ENCODE measurements around the gene CDK14.

The CDK14 gene

DNA sequence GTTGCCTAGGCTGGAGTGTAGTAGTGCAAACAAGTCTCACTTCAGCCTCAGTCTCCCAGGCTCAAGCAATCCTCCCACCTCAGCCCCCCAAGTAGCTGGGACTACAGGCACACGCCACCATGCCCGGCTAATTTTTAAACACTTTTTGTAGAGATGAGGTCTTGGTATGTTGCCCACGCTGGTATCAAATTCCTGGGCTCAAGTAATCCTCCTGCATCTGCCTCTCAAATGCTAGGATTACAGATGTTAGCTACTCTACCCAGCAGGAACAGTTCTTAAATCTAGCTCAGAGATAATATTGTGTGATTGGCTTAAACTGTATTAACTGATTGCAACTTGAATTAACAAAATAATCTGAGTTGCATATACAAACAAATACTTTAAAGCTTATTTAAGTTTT lies 82.9 kb downstream of the CDK14 start:
- DNase-seq (ENCODE audit: low read depth in 2 of 2) = no peak

DNA sequence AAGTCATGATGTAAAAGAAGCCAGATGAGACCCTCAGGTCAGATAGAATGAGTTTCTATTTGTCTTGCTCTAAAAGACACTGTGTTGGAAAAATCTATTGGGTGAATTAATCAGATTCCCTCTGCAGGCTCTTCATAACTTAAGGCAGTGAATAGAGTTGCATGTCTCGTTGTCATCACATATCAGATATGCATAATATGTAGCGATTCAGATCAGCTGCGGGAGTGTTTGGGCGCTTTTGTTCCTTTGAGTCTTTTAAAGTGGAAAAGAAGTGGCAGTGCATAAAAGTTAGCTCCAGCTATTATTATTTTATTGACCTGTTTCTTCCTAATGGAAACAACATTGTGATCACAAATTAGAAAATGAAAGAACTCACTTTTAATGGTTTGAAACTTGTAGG lies 84.4 kb downstream of the CDK14 start:
- no peak for DNase-seq (ENCODE audit: low read depth in 2 of 2)

DNA sequence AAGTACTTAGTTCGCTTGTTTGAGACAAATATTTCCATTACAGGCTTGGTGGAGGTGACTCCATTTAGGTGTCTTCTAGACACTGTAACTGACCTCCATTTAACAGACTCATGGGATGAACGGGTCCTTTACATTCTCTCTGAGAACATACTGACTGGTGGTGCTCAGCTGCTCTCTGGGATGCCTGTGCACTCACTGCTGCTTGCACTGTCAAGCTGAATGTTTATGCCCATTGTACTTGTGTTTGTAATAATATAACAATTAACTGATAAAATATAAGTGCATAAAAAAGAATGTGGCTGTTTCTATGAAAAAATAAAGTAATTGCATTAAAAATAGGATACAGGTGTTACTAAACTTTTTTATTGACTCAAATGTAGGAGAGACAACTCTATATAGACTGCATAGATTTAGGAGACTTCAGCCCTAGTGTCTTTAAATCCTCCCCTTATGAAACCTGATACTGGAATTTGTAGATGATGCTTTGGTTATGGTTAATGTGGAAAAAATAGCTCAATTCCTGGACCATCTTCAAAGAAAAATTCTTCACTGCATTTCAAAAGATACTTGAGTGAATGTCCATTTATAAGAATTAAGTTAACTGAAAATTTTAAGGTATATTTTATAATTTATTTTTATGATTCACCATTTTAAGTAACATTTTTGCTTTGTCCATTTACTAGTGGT lies 85.4 kb downstream of the CDK14 start:
- no peak for DNase-seq (ENCODE audit: low read depth in 2 of 2)

DNA sequence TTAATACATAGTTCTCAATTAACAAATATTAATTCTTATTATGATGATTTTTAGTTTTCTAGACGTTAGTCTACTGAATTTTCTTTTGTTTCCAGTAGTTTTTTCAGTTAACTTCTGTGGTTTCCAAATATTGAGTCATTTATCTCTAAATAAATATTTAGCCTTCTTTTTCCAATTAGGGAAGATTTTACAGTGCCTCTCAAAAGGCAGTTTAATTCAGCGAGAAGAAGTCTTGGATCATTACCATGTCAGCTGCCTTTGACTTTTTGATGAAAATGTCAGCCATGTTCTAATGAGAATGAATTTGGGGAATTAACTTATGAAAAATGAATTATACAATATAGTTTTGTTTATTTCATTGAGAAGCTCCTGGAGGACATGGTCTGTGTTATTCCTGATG lies 90.0 kb downstream of the CDK14 start:
- DNase-seq (ENCODE audit: low read depth in 2 of 2) = no peak

DNA sequence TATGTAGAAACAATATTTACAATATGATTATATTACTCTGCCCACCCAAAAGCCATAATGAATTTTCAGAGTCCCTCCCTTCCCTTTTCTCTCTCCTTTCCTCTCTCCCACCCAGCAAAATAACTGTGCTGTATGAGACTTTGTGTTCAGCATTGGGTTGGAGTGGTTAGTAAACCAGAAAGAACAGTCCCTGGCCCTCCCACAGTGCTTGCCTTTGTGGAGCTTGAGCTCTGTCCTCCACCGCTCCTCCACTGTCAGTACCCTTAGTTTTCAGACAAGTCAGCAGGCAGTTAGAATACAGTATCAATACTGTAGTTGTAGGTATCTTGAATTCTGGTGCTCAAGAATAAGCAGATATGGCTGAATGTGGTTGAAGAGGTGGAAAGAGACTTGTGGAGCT lies 92.7 kb downstream of the CDK14 start:
- DNase-seq (ENCODE audit: low read depth in 2 of 2) = no peak

DNA sequence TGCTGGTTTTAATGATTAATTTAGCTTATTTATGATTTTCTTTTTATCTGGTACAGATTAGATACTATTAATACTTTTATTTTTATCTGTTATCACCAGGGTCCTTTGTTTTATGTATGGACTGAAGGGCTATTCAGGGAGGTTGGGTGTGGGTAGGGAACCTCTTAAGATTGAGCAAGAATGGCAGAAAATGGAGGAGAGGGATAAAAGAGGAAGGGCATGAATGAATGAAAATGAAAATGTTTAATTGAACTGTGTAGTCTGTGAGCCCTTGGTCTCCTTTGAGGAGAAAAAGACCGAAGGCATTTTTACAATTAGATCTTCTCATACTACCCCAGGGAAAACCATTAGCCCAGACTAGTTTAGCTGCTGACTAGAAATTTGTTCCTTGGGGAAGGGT lies 93.1 kb downstream of the CDK14 start:
- DNase-seq (ENCODE audit: low read depth in 2 of 2) = no peak

DNA sequence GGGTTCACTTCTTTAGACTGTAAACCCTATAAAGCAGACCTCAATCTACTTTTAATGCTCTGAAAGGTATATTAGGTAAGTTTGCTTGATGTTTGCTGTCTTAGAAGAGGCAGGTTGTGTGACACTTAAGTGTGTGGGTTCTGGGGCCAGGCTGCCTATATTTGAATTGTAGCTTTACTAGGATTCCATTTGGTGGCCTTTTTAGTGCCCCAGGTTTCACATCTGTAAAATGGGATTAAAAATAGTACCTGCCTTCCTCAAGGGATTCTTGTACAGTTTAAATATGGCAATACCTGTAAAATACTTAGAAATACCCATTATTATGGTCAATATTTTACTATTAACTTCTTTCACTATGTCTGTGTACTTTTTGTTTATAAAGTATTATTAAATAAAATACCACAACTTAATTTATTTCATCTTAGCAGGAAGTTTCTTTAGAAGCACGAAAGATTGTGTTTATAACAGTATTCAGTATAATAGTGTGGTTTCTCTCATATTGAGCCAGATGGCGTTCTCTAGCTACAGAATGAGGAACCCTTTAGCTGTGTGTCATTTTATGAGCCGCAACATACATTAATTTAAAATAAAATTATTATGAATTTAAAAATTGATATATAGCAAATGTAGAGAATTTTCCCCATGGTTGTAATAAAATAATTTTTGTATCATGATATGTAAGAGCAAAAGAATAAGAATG lies 94.2 kb downstream of the CDK14 start:
- no peak for DNase-seq (ENCODE audit: low read depth in 2 of 2)

DNA sequence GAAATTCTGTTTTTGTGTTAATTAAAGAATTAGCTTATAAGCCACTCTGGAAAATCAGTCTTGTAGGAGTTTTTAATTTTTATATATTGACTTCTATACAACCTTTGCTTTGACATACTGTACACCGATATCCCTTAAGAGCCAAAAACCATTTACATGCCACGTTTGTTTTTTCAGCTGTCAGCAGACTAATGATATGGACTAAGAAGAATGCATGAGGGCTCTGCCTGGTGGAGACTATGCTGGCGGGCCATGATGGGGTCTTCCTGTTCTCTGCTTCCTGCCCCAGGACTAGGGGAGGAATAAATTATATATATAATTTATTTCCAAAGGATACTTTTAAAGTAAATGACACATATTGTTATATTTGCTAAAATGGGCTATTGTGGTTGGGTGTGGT lies 96.3 kb downstream of the CDK14 start:
- DNase-seq (ENCODE audit: low read depth in 2 of 2) = no peak

DNA sequence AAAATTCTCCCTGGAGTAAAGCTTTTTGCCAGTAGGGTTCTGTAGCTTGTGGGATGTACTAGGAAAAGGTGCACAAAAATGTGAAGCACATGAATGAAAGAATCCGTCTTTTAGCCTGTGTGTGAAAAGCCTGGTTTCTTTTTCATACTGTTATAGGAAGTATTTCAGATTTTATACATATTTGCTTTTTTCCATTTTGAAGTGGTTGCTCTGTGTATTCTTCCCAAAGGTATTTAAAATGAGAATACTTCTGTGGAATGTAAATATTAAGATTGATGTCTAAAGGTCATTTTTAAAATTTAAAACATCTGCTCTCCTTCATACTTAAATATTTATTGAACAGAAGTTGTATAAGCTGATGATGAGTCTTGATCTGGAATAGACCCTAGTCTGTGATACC lies 96.8 kb downstream of the CDK14 start:
- DNase-seq (ENCODE audit: low read depth in 2 of 2) = no peak

DNA sequence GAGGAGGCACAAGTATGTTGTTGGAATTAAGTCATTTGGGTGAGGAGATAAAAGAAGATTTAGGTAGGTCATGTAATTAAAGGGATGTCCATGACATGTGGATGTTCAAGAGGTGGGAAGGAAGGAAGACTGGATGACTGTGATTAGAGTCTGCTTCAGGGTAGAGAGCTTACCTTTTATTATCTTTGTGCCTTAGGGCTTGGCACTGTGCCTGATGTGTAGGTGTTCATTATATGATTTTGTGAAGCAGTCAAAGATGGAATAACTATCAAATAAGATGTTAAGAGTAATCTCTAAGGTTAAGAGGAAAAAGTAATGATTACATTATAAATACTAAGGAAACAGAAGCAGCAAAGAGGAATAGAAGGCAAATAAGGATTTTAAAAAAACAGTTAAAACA lies 97.8 kb downstream of the CDK14 start:
- no peak for DNase-seq (ENCODE audit: low read depth in 2 of 2)

DNA sequence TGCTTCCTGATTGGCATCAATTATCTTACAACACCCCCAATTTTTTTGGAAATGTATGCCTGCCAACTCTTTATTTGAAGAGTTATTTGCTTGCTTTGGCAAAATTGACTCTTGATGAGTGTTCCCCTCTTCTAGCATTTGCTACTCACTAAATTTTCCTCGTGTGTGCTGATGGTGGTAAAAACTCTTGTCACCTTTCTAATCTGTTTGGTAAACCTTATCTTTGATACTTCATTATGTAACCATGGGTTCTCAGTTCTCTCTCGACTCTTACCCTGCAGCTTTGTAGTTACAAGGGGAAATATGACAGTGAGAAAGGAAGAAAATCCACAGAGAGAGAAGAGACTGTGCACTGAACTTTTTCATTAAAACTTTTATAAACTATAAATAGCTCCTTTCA lies 102.5 kb downstream of the CDK14 start:
- DNase-seq (ENCODE audit: low read depth in 2 of 2) = no peak

DNA sequence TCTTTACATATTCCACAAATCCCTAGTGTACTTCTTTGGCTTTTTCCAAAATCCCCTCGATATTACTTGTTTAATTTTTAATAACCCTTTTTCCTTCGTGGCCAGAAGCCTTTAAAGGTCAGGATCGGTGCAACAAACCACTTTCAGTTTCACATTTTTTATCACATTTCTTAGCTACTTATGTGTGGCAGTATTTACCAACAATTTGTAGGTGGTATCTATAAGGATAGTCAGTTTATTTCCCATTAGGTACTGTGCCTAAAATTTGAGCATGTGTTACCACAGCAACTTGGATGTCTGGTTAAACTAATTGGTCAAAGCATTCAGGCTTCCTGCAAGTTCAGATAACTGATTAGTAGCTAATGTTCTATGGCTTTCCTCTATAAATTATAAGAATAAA lies 104.9 kb downstream of the CDK14 start:
- DNase-seq (ENCODE audit: low read depth in 2 of 2) = no peak

DNA sequence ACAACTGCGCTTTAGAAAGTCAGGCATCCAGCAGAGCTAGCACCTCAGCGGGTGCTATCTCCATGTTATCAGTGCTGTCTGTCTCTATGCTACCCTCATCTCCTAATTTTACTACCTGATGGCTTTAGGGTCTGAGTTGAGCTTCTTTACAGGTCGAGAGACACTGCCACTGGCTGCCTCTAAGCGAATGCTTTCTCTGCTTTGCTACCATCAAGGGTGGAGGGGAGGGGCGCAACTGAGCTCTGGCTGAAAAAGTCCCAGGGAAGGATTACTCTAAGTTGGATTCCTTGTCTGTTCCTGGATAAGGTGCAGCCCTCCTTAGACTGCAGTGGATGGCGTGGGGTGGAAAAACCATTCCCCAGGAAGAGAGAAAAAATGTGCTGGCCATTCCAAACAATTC lies 105.7 kb downstream of the CDK14 start:
- DNase-seq (ENCODE audit: low read depth in 2 of 2) = no peak

DNA sequence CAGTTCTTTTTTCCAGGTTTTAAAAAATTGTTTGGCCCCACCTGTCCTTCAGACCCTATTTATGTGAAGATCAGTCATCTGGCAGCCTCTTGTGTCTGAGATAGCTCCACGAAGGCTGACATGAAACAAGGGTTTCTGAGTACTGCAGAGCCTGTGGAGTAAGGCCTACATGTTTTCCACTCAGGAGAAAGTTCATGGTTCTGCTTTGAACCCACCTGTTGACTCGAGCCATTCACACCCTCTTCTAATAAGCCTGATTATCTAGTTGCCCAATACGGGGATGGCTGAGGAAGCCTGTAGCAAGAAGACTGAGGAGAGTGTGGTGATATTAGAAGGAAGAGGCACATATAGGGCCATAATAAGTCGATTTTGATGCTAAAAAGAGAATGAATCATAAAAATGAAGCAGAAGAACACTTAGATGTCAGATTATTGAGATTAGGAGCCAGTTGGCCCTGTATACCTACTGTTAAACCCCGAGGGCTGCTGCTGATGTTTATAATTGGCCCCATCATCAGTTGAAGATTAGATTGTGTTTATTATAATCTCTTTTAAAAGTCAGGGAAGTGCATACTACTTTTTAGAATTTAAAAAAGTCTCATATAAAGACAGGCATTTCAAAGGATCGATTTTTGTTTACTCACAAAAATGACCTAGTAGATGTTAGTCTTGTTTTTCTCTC lies 109.4 kb downstream of the CDK14 start:
- DNase-seq (ENCODE audit: low read depth in 2 of 2) = no peak

DNA sequence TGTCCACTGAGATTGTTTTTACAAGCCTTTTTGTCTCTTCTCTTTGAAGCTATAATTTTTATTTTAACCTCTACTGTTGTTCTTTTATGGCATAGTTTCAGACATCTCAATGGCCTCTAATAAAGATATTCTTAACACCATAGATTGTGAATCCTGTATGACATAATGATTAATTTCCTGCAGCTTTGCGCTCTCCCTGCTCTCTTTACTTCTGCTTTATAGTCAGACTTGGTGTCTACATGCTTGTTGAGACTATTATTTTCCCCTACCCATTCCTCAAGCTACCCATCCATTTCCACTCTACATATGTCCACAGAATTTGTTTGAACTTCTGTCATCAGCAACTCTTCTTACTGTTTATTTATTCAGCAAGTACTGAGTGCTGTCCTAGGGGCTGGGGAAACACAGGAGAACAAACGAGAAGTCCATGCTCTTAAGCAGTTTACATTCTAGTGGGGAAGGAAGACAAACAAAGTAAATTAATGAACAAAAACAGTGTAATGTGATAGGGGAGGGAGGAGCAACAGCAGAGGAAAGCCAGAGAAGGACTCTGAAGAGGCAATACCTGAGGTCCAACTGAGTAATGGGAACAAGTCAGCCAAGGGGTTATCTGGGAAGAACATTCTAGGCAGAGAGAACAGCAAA lies 110.1 kb downstream of the CDK14 start:
- no peak for DNase-seq (ENCODE audit: low read depth in 2 of 2)

DNA sequence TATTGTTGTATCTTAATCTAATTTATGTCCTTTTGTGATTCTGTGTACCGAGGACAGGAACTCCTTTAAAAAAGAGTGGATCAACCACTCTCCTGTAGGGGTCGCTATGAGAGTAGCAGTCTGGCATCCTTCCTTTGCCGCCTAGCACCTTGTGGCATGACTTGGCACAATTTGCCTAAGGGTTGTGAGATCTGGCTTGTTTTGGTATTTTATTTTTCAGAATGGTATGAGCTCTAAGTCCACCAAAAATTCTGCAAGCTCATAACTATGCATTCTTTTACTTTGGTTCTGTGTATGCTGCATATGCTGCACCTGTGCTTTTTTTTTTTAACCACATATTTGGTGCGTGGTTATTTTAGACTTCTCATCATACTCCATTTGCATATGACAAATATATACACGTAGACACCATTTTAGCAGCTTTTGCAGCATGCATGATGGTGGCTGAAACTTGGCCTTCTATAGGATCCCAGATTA lies 112.8 kb downstream of the CDK14 start:
- DNase-seq (ENCODE audit: low read depth in 2 of 2) = no peak

DNA sequence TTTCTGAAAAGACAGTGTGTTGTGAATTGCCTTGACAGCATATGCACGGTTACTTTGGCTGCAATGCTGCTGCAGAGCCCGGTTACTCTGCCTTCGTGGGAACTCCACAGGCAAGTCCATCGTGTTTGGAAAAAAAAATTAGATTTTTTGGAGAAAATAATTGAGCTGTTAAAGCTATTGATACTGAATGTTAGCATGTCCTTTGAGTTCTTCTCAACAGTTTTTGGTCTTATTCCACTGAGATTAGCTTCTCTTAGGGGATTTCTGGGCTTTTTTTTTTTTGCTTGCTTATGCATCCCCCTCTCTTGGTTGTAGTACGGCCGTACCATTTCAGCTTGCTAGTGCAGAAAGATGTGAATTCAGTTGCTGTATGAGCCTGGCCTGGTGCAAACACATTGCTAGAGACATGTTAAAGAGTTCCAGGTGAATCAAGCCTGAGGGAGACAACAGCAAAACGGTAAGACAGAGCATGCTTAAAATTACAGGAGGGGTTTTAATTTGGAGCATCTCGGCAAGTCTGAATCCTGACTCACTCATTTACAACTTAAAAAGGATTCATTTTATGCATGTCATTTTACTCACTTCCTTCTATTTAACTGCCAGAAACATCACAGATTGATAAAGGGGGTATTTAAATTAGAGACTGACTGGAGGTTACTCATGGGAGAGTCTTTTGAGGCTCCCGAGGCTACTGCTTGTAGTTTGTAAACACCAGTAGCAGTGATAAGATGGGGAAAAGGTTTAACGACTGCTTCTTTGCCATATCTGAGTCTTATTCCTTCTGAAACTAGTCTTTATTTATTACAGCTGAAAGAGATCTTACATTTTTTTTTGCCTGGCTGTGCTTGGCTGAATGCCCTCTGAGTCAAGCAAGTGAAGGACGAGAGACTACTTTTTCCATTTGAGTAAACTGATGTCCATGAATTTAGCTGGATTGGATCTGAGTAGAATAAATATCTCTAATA lies 113.7 kb downstream of the CDK14 start:
- DNase-seq (ENCODE audit: low read depth in 2 of 2) = no peak

DNA sequence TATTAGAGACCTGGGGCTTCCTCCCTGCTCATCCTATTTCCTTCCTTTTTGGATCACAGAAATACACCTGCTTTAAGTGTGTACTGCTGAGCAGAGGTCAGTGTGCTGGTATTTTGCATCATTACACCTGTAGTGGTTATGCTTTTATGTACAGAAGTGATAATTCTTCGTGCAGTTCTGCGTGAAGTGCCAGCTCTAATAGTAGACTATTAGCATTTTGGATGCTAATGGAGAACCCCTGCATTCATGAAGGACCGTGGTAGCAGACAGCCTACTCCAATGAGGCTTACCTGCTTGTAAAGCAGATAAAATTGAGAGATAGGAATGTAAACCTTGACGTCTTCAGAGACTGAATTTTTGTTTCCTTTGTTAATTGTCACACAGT lies 114.3 kb downstream of the CDK14 start:
- DNase-seq (ENCODE audit: low read depth in 2 of 2) = no peak

DNA sequence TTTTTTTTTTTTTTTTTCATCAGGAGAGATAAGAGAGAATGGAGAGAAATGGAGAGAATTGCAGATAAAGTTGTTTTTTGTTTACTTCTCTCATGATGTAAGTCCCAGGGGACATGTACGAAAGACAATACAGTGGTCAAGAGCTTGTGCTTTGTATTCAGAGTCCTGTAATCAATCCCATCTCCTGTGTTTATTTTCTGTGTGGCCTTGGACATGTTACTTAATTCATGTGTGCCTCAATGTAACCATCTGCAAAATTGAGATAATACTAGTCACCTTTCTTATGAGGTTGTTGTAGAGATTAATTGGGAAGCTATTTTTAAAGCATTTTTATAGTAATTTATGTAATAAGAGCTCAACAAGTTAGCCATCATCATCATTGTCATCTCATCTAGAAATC lies 117.5 kb downstream of the CDK14 start:
- no peak for DNase-seq (ENCODE audit: low read depth in 2 of 2)

DNA sequence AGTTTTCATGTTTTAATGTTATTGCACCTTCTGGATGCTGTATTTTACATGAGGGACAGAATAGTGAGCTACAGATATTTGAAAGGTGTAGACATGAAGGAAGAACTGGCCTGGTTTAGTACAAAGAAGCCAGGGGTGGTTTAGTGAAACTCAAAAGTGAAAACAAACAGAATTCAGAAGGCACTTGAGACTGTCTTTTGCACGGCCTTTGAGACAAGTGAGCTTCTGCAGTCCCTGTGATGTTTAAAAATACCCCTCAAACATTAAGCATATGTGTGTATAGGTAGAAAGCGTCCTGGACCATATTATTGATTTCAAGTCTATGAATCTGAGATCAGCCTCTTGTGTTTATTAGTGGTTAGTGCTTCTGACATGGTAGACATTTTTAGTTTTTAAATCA lies 118.9 kb downstream of the CDK14 start:
- no peak for DNase-seq (ENCODE audit: low read depth in 2 of 2)

DNA sequence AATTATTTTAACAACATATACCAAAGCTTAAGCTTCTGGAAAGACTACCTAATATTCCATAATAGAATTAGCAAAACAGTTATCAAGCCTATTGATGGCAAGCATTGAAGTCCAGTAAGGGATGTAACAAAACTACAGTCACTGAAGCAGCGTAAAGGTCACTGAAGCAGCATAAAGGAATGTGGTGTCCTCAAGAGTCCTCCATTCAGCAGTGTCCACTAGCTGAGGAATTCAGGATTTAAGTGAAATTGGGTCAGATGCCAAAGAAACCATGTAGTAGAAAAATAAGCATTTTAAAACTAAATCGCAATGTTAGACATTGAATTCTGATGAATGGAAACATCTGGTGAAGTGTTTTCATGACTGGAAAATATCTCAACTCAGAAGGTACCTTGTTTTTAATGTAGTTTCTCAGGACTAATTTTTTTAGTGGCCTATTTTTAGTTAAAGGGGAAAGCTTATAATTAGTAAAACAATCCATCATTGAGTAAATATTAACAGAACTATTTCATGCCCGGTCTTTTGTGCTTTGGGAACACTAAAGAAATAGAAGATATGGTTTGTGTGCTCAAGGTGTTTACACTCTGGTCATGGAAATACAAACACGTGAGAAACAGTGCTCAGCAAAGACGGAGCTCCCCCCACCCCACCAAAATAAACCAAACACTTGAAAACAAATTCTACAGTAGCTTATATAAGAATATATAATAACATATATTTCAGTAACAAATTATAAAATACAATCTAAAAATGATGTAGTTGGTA lies 121.4 kb downstream of the CDK14 start:
- DNase-seq (ENCODE audit: low read depth in 2 of 2) = no peak

All from stimulated activated CD8-positive, alpha-beta memory T cell treated with anti-CD3 and anti-CD28 coated beads, Interleukin-2, amount 100 ng/mL, for 48 hours (primary cell).